ENCODE measurements around the gene CD81. TPM values are rescaled to one million over a fixed set of nuclear protein-coding genes. Genes with fewer than 3 reads are reported as not detected.

The CD81 gene
- total RNA-seq, 1 donor from 2014 or later = 424 TPM

GRCh38 chr11:2424811-2425495, 47.8 kb downstream of the CD81 start:
- H3K9me3 Mint-ChIP-seq (ENCODE audit: unreplicated experiment) = no peaks in the 10 kb centered on the region
- H3K36me3 Mint-ChIP-seq (ENCODE audit: low read depth, unreplicated experiment) = no peaks in the 10 kb centered on the region
- DNase-seq (ENCODE audit: low spot score) = no peak
- peaks cover 6% of the 10 kb centered on the region for H3K27me3 Mint-ChIP-seq (ENCODE audit: unreplicated experiment)
- no peak overlapping the region for H3K27ac Mint-ChIP-seq (ENCODE audit: unreplicated experiment)
- H3K4me3 Mint-ChIP-seq (ENCODE audit: unreplicated experiment) = no peak overlapping the region
- H3K4me1 Mint-ChIP-seq (ENCODE audit: unreplicated experiment) = no peaks in the 10 kb centered on the region
- TF ChIP-seq, protein P1, sequence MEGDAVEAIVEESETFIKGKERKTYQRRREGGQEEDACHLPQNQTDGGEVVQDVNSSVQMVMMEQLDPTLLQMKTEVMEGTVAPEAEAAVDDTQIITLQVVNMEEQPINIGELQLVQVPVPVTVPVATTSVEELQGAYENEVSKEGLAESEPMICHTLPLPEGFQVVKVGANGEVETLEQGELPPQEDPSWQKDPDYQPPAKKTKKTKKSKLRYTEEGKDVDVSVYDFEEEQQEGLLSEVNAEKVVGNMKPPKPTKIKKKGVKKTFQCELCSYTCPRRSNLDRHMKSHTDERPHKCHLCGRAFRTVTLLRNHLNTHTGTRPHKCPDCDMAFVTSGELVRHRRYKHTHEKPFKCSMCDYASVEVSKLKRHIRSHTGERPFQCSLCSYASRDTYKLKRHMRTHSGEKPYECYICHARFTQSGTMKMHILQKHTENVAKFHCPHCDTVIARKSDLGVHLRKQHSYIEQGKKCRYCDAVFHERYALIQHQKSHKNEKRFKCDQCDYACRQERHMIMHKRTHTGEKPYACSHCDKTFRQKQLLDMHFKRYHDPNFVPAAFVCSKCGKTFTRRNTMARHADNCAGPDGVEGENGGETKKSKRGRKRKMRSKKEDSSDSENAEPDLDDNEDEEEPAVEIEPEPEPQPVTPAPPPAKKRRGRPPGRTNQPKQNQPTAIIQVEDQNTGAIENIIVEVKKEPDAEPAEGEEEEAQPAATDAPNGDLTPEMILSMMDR (IDR thresholded peaks at IDR 0.05; ENCODE audit: unreplicated experiment) = no peak

GRCh38 chr11:2425506-2425905, 48.4 kb downstream of the CD81 start:
- no peak overlapping the region for H3K27ac Mint-ChIP-seq (ENCODE audit: unreplicated experiment)
- no peaks in the 10 kb centered on the region for H3K36me3 Mint-ChIP-seq (ENCODE audit: low read depth, unreplicated experiment)
- TF ChIP-seq, protein P1 (IDR thresholded peaks at IDR 0.05; ENCODE audit: unreplicated experiment) = no peak
- no peak overlapping the region for H3K4me3 Mint-ChIP-seq (ENCODE audit: unreplicated experiment)
- no peak for DNase-seq (ENCODE audit: low spot score)
- H3K9me3 Mint-ChIP-seq (ENCODE audit: unreplicated experiment) = no peaks in the 10 kb centered on the region
- H3K4me1 Mint-ChIP-seq (ENCODE audit: unreplicated experiment) = no peaks in the 10 kb centered on the region
- peaks cover 6% of the 10 kb centered on the region for H3K27me3 Mint-ChIP-seq (ENCODE audit: unreplicated experiment)

DNA sequence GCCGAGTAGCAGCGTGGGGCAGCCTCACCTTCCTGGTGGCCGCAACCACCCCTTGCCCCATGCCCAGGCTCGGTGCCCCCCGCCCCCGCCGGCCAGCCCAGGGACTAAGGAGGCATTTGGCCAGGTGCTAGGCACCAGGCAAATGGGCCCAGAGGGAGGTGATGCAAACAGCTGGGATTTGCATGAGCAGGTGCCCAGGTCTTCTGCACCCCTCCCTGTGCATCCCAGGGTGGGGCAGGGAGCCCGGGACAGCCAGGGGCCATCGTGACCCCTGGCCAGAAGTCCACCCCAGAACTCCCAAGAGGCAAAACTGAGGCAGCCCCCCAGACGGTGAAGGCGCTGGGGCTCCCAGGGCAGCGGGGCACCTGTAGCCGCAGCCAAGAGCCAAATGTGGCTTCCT, 49.1 kb downstream of the CD81 start:
- Mint-ChIP-seq H3K4me3 (ENCODE audit: unreplicated experiment) (no peak overlapping the region), H3K9me3 (ENCODE audit: unreplicated experiment) (no peaks in the 10 kb centered on the region)

GRCh38 chr11:2426826-2427521, 49.9 kb downstream of the CD81 start:
- Mint-ChIP-seq H3K27ac (ENCODE audit: unreplicated experiment) (no peak overlapping the region), H3K36me3 (ENCODE audit: low read depth, unreplicated experiment) (no peaks in the 10 kb centered on the region), H3K9me3 (ENCODE audit: unreplicated experiment) (no peaks in the 10 kb centered on the region), H3K4me3 (ENCODE audit: unreplicated experiment) (no peak overlapping the region), H3K4me1 (ENCODE audit: unreplicated experiment) (no peaks in the 10 kb centered on the region), H3K27me3 (ENCODE audit: unreplicated experiment) (peaks cover 10% of the 10 kb centered on the region)
- DNase-seq (ENCODE audit: low spot score) = no peak
- TF ChIP-seq, protein P1 (IDR thresholded peaks at IDR 0.05; ENCODE audit: unreplicated experiment) = no peak

More for the DNA sequence above, 49.1 kb downstream of the CD81 start:
- no peak overlapping the region for H3K27ac Mint-ChIP-seq (ENCODE audit: unreplicated experiment)
- H3K4me1 Mint-ChIP-seq (ENCODE audit: unreplicated experiment) = no peaks in the 10 kb centered on the region
- H3K27me3 Mint-ChIP-seq (ENCODE audit: unreplicated experiment) = peaks cover 6% of the 10 kb centered on the region
- DNase-seq (ENCODE audit: low spot score) = no peak
- H3K36me3 Mint-ChIP-seq (ENCODE audit: low read depth, unreplicated experiment) = no peaks in the 10 kb centered on the region
- TF ChIP-seq, protein P1 (IDR thresholded peaks at IDR 0.05; ENCODE audit: unreplicated experiment) = no peak

DNA sequence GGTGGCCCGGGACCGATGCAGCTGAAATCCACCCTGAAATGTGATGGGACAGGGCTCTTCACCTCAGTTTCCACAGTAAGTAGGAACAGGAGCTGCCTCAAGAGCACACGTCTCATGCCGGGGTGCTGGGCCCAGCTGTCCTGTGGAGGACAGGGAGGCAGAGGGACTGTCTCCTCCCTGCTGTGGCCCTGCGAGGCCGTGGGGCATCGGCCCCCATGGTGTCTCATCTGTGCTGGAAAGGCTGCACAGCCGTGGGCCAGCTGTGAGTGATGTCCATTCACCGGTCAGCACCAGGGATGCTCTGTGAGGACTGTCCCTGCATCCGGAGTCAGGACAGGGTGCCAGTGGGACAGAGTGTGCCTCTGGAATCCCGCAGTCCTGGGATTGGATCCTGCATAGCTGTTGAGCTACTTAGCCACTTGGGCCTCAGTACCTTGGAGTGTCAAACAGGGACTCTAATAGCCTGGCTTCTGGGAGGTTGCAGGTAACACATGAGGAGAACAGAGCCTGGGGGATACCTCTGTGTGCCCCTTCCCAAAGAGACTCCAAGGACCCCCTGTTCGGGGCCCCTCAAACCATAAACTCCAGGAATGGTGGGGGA, 50.7 kb downstream of the CD81 start:
- no peaks in the 10 kb centered on the region for H3K36me3 Mint-ChIP-seq (ENCODE audit: low read depth, unreplicated experiment)
- H3K27me3 Mint-ChIP-seq (ENCODE audit: unreplicated experiment) = peaks cover 10% of the 10 kb centered on the region
- no peaks in the 10 kb centered on the region for H3K9me3 Mint-ChIP-seq (ENCODE audit: unreplicated experiment)
- no peak overlapping the region for H3K27ac Mint-ChIP-seq (ENCODE audit: unreplicated experiment)
- no peak for DNase-seq (ENCODE audit: low spot score)
- H3K4me1 Mint-ChIP-seq (ENCODE audit: unreplicated experiment) = no peaks in the 10 kb centered on the region
- TF ChIP-seq, protein P1 (IDR thresholded peaks at IDR 0.05; ENCODE audit: unreplicated experiment) = no peak
- no peak overlapping the region for H3K4me3 Mint-ChIP-seq (ENCODE audit: unreplicated experiment)
